CD4-positive, alpha-beta T cell (primary cell): ENCODE data around the gene RBMS3. TPM values are rescaled to one million over a fixed set of nuclear protein-coding genes. Genes with fewer than 3 reads are reported as not detected.

Experiments used
- ATAC-seq: fragments of 200-7000 bp; cut with Tn5 transposase; one replicate; pipeline ENCODE4 v1.10.0; 2022; ENCODE audit warnings: mild to moderate bottlenecking; ENCODE audit not compliant: poor library complexity
- CTCF ChIA-PET: fragments of 350-600 bp; sonication (Branson Sonifier 250); formaldehyde crosslinking; loops from one replicate; lab custom pipeline; 2021; ENCODE audit warnings: antibody characterized with exemption, inconsistent platforms; lab: Charles Lee
- POLR2A ChIA-PET: fragments of 350-600 bp; sonication (Branson Sonifier 250); formaldehyde crosslinking; loops from one replicate; lab custom pipeline; 2021; ENCODE audit warnings: antibody characterized with exemption, inconsistent platforms; lab: Charles Lee
- DNase-seq, 14 experiments: peaks; one replicate each; pipeline ENCODE4 v3.0.0-alpha.2; 2013 to 2020; ENCODE audit warnings: mixed read lengths in 2 of 14
- H3K27ac ChIP-seq, 2 donors: one replicate each; pipeline versions ENCODE4 v1.5.1 to v1.7.0; 2013; ENCODE audit warnings: low read length in 2 of 2, low read depth in 1 of 2, mild to moderate bottlenecking in 1 of 2
- H3K27me3 ChIP-seq, 2 experiments: 1 replicate in 1 of 2; 2 replicates in 1 of 2; pipeline versions ENCODE4 v1.6.1 to v1.7.0; 2013; ENCODE audit warnings: low read length in 2 of 2, control low read depth in 1 of 2, mild to moderate bottlenecking in 1 of 2, moderate library complexity in 1 of 2; ENCODE audit not compliant: insufficient read depth in 2 of 2, control insufficient read depth in 1 of 2
- H3K36me3 ChIP-seq: one replicate; pipeline ENCODE4 v1.6.1; 2013; ENCODE audit warnings: low read length, control low read depth; ENCODE audit not compliant: insufficient read depth
- H3K4me1 ChIP-seq: one replicate; pipeline ENCODE4 v1.6.1; 2013; ENCODE audit warnings: low read length, control low read depth; ENCODE audit not compliant: insufficient read depth
- H3K4me3 ChIP-seq: one replicate; pipeline ENCODE4 v1.5.1; 2013; ENCODE audit warnings: mild to moderate bottlenecking, low read length, moderate library complexity
- H3K9me3 ChIP-seq, 2 experiments: 1 replicate in 1 of 2; 2 replicates in 1 of 2; pipeline versions ENCODE4 v1.6.1 to v1.7.0; 2013; ENCODE audit warnings: low read length in 2 of 2, mild to moderate bottlenecking in 2 of 2, control low read depth in 1 of 2, moderate library complexity in 1 of 2; ENCODE audit not compliant: control insufficient read depth in 1 of 2, insufficient read depth in 1 of 2
- H3K27ac Mint-ChIP-seq: one replicate; pipeline ENCODE4 v1.8.0; 2020; ENCODE audit warnings: mixed read lengths
- H3K27me3 Mint-ChIP-seq: one replicate; pipeline ENCODE4 v1.8.0; 2021; ENCODE audit warnings: mixed read lengths
- H3K36me3 Mint-ChIP-seq: one replicate; pipeline ENCODE4 v1.8.0; 2021; ENCODE audit warnings: low read depth, mixed read lengths
- H3K4me1 Mint-ChIP-seq: one replicate; pipeline ENCODE4 v1.8.0; 2021; ENCODE audit warnings: low read depth, mixed read lengths
- H3K4me3 Mint-ChIP-seq: one replicate; pipeline ENCODE4 v1.8.0; 2020; ENCODE audit warnings: mild to moderate bottlenecking, mixed read lengths
- H3K9me3 Mint-ChIP-seq: one replicate; pipeline ENCODE4 v1.8.0; 2020; ENCODE audit warnings: mixed read lengths
- CTCF ChIP-seq: fragments of 200-600 bp; IDR thresholded peaks from one replicate; pipeline ENCODE4 v1.8.0; 2022; ENCODE audit warnings: antibody characterized with exemption, mild to moderate bottlenecking
- intact Hi-C, 2 experiments: fragments of 100-400 bp; cut with DNase I in 1 of 2; cut with micrococcal nuclease in 1 of 2; formaldehyde crosslinking; loops; one replicate each; pipeline versions ENCODE4 v1.15.1 to v1.9.0; 2023 to 2025; cut with DNase I, micrococcal nuclease
- total RNA-seq, 174 experiments: library from RNA in 2 of 174; stranded (reverse) in 2 of 174; gene quantifications; one replicate each; pipeline ENCODE4 v1.2.3 and lab custom pipeline; 2021 to 2026

RBMS3 gene
- total RNA-seq, 2 experiments from 2014 or later: 1.6 to 1.7 TPM

DNA sequence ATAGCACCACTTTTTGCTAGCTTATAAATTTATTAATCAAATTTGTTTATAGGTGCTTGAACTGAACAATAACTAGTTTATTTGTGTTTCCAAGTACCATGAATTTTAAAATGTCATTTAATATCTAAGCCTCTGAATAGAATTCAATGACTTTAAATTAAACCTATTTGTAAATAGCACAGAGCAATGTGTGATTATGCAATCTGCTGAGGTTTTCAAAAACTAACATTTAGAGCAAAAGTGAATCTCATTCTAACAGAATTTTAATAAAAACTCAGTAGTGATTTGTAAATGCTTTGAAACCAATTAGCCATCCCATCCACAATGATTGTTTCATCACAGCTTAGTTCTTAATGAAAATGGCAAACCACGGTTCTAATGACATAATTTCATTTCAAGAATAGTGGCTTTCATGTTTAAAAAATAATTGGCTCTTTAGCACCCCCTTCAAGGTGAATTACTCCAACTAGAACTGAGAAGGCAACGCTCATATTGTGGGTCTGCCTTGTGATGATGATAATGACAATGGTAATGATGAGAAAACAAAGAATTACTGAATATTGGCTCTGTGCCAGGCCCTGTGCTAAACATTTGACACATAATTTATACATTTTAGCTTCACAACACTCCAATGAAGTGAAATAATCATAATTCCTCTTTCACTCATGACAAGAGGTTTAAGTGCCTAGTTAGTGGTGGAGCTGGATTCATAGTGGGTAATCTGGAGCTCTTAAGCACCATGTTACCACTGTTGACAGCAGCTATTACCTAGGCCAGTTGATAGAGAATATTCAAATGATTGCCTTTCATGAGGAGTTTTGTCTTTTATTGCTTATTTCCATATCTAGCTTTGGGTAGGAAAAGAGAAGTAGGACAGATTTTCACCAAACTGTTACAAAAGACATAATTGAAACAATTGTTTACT, 145.7 kb downstream of the RBMS3 start:
- CTCF ChIA-PET: no interaction called here
- no peaks in the 10 kb centered on the region for H3K4me1 Mint-ChIP-seq
- no peaks in the 10 kb centered on the region for H3K27me3 Mint-ChIP-seq

DNA sequence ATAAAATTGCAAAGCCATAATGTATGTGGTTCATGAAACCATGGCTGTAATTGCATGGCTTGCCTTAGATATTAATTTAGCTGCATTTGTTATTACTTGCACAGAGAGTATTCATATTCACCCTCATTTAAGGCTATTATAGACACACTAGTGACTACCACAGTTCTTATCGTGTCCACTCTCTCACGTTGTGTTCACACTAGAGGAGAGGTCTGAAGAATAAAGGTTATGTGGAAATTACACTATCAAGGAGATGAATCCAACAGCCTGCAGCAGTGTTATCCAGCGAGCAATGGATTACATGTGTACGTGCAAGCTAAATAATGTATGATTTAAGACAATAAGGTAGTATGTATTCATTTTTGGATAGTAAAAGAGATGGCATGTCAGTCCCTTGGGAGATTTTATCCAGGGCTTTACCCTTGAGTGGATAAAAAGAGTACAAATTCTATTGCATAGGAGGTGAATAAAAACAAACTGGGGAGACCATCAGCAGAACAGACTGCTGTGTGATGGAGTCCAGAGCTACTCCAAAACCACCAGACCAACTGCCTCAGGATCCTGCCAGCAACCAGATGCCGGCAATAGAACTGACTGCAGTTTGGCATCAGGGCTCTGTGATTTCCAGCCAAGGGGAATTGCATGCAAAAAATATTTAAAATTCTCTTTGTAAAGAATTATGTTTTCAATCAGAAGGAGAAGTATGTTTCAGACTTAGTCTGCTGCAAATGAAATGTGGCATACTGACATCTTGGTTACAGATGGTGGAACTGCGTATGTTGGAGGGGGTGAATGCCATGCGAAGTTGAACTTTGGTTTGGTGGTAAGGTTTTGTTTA, 146.6 kb downstream of the RBMS3 start:
- intact Hi-C loops: no loop called here
- CTCF ChIA-PET: no interaction called here

More for the DNA sequence above, 145.7 kb downstream of the RBMS3 start:
- intact Hi-C loops: no loop called here
- DNase-seq (no peak), ATAC-seq (no peak)
- Mint-ChIP-seq H3K27ac (no peak overlapping the region), H3K4me3 (no peak overlapping the region), H3K36me3 (no peaks in the 10 kb centered on the region), H3K9me3 (no peaks in the 10 kb centered on the region)
- TF ChIP-seq CTCF: no peak
- no peaks in the 10 kb centered on the region for H3K9me3 ChIP-seq
- H3K27ac ChIP-seq: no peak overlapping the region
- H3K4me1 ChIP-seq: no peaks in the 10 kb centered on the region
- H3K4me3 ChIP-seq: no peak overlapping the region
- POLR2A ChIA-PET: no interaction called here
- H3K27me3 ChIP-seq: no peaks in the 10 kb centered on the region
- H3K36me3 ChIP-seq: no peaks in the 10 kb centered on the region

More for the DNA sequence above, 146.6 kb downstream of the RBMS3 start:
- Mint-ChIP-seq H3K27me3 (no peaks in the 10 kb centered on the region), H3K27ac (no peak overlapping the region), H3K36me3 (no peaks in the 10 kb centered on the region), H3K4me3 (no peak overlapping the region), H3K4me1 (no peaks in the 10 kb centered on the region), H3K9me3 (no peaks in the 10 kb centered on the region)
- H3K9me3 ChIP-seq: no peaks in the 10 kb centered on the region
- H3K27ac ChIP-seq: no peak overlapping the region
- DNase-seq: no peak
- POLR2A ChIA-PET: no interaction called here
- ATAC-seq: no peak
- H3K36me3 ChIP-seq: no peaks in the 10 kb centered on the region
- no peaks in the 10 kb centered on the region for H3K4me1 ChIP-seq
- H3K27me3 ChIP-seq: no peaks in the 10 kb centered on the region
- no peak for TF ChIP-seq CTCF
- H3K4me3 ChIP-seq: no peak overlapping the region
